GM23338 (cell line): ENCODE data around the gene ORC4. TPM values are rescaled to one million over a fixed set of nuclear protein-coding genes. Genes with fewer than 3 reads are reported as not detected.

Experiments used
- ATAC-seq: fragments of 200-7000 bp; cut with Tn5 transposase; 3 replicates; pipeline ENCODE4 v1.9.1; 2020
- DNase-seq: peaks from one replicate; pipeline ENCODE4 v3.0.0-alpha.2; 2015; ENCODE audit warnings: low spot score
- H2AFZ ChIP-seq: fragments of 200-600 bp; sonication (generic); 2 replicates; pipeline ENCODE4 v1.8.0; 2016; ENCODE audit warnings: antibody characterized with exemption, mild to moderate bottlenecking, moderate library complexity
- H3F3A ChIP-seq: fragments of 200-600 bp; sonication (generic); replicated peaks from 2 replicates; pipeline ENCODE4 v1.8.0; 2017; ENCODE audit warnings: antibody characterized with exemption, mixed run types, low read depth
- H3K27ac ChIP-seq: fragments of 200-600 bp; sonication (generic); 2 replicates; pipeline ENCODE4 v1.6.1; 2016; ENCODE audit warnings: low read depth
- H3K27me3 ChIP-seq: fragments of 200-600 bp; sonication (generic); 2 replicates; pipeline ENCODE4 v1.8.0; 2016; ENCODE audit warnings: mild to moderate bottlenecking, mixed run types, moderate library complexity; ENCODE audit not compliant: insufficient read depth
- H3K36me3 ChIP-seq: fragments of 200-600 bp; sonication (generic); 2 replicates; pipeline ENCODE4 v1.8.0; 2016; ENCODE audit warnings: mild to moderate bottlenecking; ENCODE audit not compliant: insufficient read depth
- H3K4me1 ChIP-seq: fragments of 200-600 bp; sonication (generic); 2 replicates; pipeline ENCODE4 v1.8.0; 2016; ENCODE audit warnings: mild to moderate bottlenecking, moderate library complexity; ENCODE audit not compliant: insufficient read depth
- H3K4me2 ChIP-seq: fragments of 200-600 bp; sonication (generic); 2 replicates; pipeline ENCODE4 v1.7.1; 2017; ENCODE audit warnings: mixed run types
- H3K4me3 ChIP-seq: fragments of 200-600 bp; sonication (generic); 2 replicates; pipeline ENCODE4 v1.6.1; 2016; ENCODE audit warnings: mixed run types
- H3K79me2 ChIP-seq: fragments of 200-600 bp; sonication (generic); replicated peaks from 2 replicates; pipeline ENCODE4 v1.8.0; 2017; ENCODE audit warnings: mild to moderate bottlenecking; ENCODE audit not compliant: insufficient read depth
- H3K9me2 ChIP-seq: fragments of 200-600 bp; sonication (generic); 2 replicates; pipeline ENCODE4 v1.8.0; 2017; ENCODE audit not compliant: insufficient read depth
- H4K20me1 ChIP-seq: fragments of 200-600 bp; sonication (generic); replicated peaks from 2 replicates; pipeline ENCODE4 v1.8.0; 2017; ENCODE audit warnings: mild to moderate bottlenecking; ENCODE audit not compliant: insufficient read depth
- H3K27ac Mint-ChIP-seq: 2 replicates; pipeline ENCODE4 v1.8.0; 2020; ENCODE audit warnings: inconsistent platforms, mild to moderate bottlenecking, moderate library complexity, mixed read lengths
- H3K27me3 Mint-ChIP-seq: 3 replicates; pipeline ENCODE4 v1.8.0; 2022; ENCODE audit warnings: low read depth, mild to moderate bottlenecking, moderate library complexity, mixed read lengths, inconsistent platforms; ENCODE audit not compliant: insufficient read depth, poor library complexity
- H3K36me3 Mint-ChIP-seq: 3 replicates; pipeline ENCODE4 v1.8.0; 2021; ENCODE audit warnings: low read depth, mild to moderate bottlenecking, inconsistent platforms, moderate library complexity, mixed read lengths
- H3K4me1 Mint-ChIP-seq: 3 replicates; pipeline ENCODE4 v1.8.0; 2020; ENCODE audit warnings: mild to moderate bottlenecking, inconsistent platforms, mixed read lengths
- H3K4me3 Mint-ChIP-seq: 3 replicates; pipeline ENCODE4 v1.8.0; 2021; ENCODE audit warnings: moderate library complexity, mild to moderate bottlenecking, inconsistent platforms, mixed read lengths
- H3K9me3 Mint-ChIP-seq: 3 replicates; pipeline ENCODE4 v1.8.0; 2020; ENCODE audit warnings: moderate library complexity, mild to moderate bottlenecking, inconsistent platforms, mixed read lengths
- CREB1 ChIP-seq: fragments of 250-450 bp; sonication (Bioruptor Pico); IDR thresholded peaks from 2 replicates; pipeline ENCODE4 v1.5.0; 2020; ENCODE audit warnings: low read depth, mild to moderate bottlenecking, moderate library complexity
- CTCF ChIP-seq, 2 experiments: fragments of 200-600 bp in 1 of 2; sonication (generic) in 1 of 2; conservative IDR thresholded peaks; 2 replicates each; pipeline versions ENCODE4 v1.5.1 to v1.6.1; 2016 to 2017; ENCODE audit warnings: antibody characterized with exemption in 2 of 2, low read depth in 2 of 2, mild to moderate bottlenecking in 2 of 2, moderate library complexity in 1 of 2
- NANOG ChIP-seq: IDR thresholded peaks from 2 replicates; pipeline ENCODE4 v1.6.1; 2016; ENCODE audit warnings: antibody characterized with exemption, borderline replicate concordance
- POLR2AphosphoS5 ChIP-seq: IDR thresholded peaks from 2 replicates; pipeline ENCODE4 v1.6.1; 2016; ENCODE audit warnings: antibody characterized with exemption, low read depth
- ZNF114 ChIP-seq: fragments of 250-450 bp; sonication (Bioruptor Pico); IDR thresholded peaks from 2 replicates; pipeline ENCODE4 v1.5.0; 2020; ENCODE audit warnings: mild to moderate bottlenecking, moderate library complexity
- ZNF462 ChIP-seq: fragments of 250-450 bp; sonication (Bioruptor Pico); IDR thresholded peaks from 2 replicates; pipeline ENCODE4 v1.5.0; 2020; ENCODE audit warnings: mild to moderate bottlenecking, moderate library complexity
- polyA plus RNA-seq: library from polyadenylated mRNA; unstranded; fragments of >200 nt; fragmentation: Nextera tagmentation; extraction: Ambion mirVana; gene quantifications from 2 replicates; pipeline ENCODE4 v1.2.1, GENCODE V29; 2016
- total RNA-seq: library from RNA; depleted of rRNA; stranded (reverse); fragments of >200 nt; shearing (Covaris generic); gene quantifications from 2 replicates; pipeline ENCODE4 v1.2.3, GENCODE V29; 2014

ORC4 gene
- total and polyA plus RNA-seq, 2 experiments from 2014 or later = 47.5 to 177 TPM

- TF ChIP-seq CTCF (conservative IDR thresholded peaks at IDR 0.05; ENCODE audit: low read depth in 2 of 2) = no peak
- TF ChIP-seq CREB1 (CRISPR knock-in tag) = no peak
These were observed 131.9 kb downstream of the ORC4 start (continued) for GRCh38 chr2:147888680-147889079.

GRCh38 chr2:147886136-147886535 lies 134.4 kb downstream of the ORC4 start:
- Histone ChIP-seq H3K4me3 (no peak overlapping the region), H3K36me3 (no peaks in the 10 kb centered on the region), H3K27ac (no peak overlapping the region), H3F3A (no peaks in the 10 kb centered on the region), H4K20me1 (no peaks in the 10 kb centered on the region; the same call in 1 of the 2 replicates), H3K4me2 (no peak overlapping the region), H3K9me2 (no peaks in the 10 kb centered on the region), H3K79me2 (peaks cover 100% of the 10 kb centered on the region), H2AFZ (no peak overlapping the region), H3K4me1 (peaks cover 30% of the 10 kb centered on the region), H3K27me3 (no peaks in the 10 kb centered on the region)
- H3K27me3 Mint-ChIP-seq = no peaks in the 10 kb centered on the region
- H3K9me3 Mint-ChIP-seq = no peaks in the 10 kb centered on the region
- ATAC-seq (no peak), DNase-seq (no peak)
- TF ChIP-seq ZNF462 (CRISPR knock-in tag) (no peak), CREB1 (CRISPR knock-in tag) (no peak), ZNF114 (CRISPR knock-in tag) (no peak), NANOG (no peak), CTCF (conservative IDR thresholded peaks at IDR 0.05; ENCODE audit: low read depth in 2 of 2) (no peak), POLR2AphosphoS5 (no peak)
- H3K36me3 Mint-ChIP-seq = no peaks in the 10 kb centered on the region
- H3K4me1 Mint-ChIP-seq = peaks cover 32% of the 10 kb centered on the region
- H3K27ac Mint-ChIP-seq = no peak overlapping the region
- H3K4me3 Mint-ChIP-seq = no peak overlapping the region
